ENCODE measurements around the gene TRIM14.
"Not testable (repeated sequence)": the region's sequence is repeated elsewhere in the genome, so short reads cannot be mapped to it uniquely, and the experiment has no call there.

TRIM14 gene

DNA sequence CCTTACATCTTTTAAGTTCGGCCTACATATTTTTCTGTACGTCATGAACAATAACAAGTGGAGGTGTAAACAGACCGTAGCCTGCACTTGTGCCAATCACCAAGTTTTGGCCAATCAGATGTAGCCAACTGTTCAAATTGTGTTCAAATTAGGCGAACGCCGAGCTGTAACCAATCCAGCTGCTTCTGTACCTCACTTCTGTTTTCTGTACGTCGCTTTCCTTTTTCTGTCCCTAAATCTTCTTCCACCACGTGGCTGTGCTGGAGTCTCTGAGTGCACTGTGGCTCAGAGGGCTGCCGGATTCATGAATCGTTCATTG lies 26.4 kb downstream of the TRIM14 start:
- no peak overlapping the region for H3K4me3 ChIP-seq (replicated peaks; ENCODE audit: low read depth, low read length)
- DNase-seq (ENCODE audit: low read depth) = no peak
- TF ChIP-seq, protein P1, sequence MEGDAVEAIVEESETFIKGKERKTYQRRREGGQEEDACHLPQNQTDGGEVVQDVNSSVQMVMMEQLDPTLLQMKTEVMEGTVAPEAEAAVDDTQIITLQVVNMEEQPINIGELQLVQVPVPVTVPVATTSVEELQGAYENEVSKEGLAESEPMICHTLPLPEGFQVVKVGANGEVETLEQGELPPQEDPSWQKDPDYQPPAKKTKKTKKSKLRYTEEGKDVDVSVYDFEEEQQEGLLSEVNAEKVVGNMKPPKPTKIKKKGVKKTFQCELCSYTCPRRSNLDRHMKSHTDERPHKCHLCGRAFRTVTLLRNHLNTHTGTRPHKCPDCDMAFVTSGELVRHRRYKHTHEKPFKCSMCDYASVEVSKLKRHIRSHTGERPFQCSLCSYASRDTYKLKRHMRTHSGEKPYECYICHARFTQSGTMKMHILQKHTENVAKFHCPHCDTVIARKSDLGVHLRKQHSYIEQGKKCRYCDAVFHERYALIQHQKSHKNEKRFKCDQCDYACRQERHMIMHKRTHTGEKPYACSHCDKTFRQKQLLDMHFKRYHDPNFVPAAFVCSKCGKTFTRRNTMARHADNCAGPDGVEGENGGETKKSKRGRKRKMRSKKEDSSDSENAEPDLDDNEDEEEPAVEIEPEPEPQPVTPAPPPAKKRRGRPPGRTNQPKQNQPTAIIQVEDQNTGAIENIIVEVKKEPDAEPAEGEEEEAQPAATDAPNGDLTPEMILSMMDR (IDR thresholded peaks at IDR 0.05; ENCODE audit: low read length, missing control alignments) = no peak

DNA sequence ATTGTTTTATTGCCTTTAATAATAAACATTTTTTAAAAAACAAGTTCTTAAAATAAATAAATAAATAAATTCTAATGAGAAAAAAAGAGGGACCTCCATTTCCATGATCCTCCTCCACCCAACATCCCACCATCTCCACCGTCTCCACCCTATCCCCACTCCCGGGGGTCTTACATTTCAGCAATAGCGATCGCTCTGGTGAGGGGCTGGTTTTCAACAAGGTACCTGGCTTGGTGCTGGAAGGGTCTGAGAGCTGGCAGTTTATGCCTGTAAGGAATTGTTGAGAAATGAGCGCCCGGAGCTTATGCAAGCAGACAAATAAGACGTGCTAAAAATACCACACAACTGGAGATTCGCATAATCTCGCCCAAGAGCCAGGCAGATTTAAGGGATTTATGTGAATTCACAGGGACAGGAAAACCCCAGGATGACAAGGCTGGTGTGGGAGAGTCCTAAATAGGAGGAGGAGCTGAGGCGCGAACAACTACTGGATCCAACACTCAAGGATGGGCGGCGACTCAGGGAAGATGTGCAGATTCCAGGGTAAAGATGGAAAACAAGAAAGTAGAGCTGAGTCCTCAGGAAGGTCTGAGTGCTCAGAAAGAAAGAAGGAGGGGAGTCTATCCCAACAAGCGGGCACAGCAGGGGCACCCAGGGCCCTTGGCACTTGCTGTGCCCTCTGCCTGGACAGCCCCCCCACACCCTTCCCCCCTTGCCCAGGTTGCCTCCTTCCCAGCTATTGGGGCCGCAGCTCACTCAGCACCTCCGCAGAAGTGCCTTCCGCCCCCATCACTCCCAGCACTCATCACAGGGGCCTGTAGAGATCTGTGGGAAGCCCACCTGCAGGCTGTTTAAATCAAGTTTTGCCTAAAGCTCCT lies 27.0 kb downstream of the TRIM14 start:
- H3K4me3 ChIP-seq (replicated peaks; ENCODE audit: low read depth, low read length) = no peak overlapping the region
- DNase-seq (ENCODE audit: low read depth) = peak; percentile 64
- TF ChIP-seq, protein P1 (IDR thresholded peaks at IDR 0.05; ENCODE audit: low read length, missing control alignments) = no peak

- TF ChIP-seq, protein P1 (IDR thresholded peaks at IDR 0.05; ENCODE audit: low read length, missing control alignments) = peak; percentile 8
- H3K4me3 ChIP-seq (replicated peaks; ENCODE audit: low read depth, low read length); DNase-seq (ENCODE audit: low read depth): not testable (repeated sequence)
These were observed 28.3 kb downstream of the TRIM14 start for GRCh38 chr9:98090674-98091073.

DNA sequence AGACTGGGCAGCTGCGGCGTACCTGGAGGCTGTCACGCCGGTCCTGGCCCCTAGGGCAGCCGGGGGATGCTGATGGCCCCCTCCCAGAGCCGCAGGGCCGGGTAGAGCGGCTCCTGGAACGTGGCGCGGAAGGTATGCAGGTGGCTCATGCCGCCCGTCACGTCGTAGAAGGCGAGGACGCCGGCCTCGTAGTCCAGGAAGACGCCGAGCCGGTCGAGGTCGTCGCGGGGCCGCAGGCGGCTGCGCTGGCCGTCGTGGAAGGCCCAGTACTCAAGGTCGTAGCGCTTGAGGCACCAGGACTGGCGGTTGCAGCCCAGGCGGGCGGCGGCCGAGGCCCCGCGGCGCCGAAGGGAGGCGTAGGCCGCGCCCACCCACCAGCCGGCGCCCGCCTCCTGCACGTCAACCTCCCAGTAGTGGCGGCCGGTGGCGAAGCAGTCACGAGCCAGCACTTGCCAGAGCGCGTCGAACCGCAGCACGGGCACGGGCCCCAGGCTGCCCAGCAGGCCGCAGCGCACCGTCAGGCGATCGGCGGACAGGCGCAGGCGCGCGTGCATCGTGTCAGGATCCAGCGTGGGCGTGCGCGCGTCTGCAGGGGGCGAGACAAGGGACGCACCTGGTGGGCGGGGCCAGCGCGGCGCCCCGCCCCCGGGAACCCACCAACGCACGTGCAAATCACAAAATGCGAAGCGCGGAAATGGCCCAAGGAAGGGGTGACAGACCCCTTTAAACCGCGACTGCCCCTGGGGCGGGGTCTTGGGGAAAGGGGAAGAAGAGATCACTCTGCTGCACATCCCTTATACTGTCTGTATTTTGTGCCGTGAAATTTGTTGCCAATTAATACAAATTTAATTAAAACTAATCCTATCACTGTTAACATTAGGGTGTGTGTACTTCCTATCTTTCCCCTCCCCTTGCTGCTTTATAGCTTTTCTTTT lies 31.3 kb downstream of the TRIM14 start:
- DNase-seq (ENCODE audit: low read depth) = peak; percentile 59
- TF ChIP-seq, protein P1 (IDR thresholded peaks at IDR 0.05; ENCODE audit: low read length, missing control alignments) = no peak
- peak overlapping the region; percentile 17 for H3K4me3 ChIP-seq (replicated peaks; ENCODE audit: low read depth, low read length)

DNA sequence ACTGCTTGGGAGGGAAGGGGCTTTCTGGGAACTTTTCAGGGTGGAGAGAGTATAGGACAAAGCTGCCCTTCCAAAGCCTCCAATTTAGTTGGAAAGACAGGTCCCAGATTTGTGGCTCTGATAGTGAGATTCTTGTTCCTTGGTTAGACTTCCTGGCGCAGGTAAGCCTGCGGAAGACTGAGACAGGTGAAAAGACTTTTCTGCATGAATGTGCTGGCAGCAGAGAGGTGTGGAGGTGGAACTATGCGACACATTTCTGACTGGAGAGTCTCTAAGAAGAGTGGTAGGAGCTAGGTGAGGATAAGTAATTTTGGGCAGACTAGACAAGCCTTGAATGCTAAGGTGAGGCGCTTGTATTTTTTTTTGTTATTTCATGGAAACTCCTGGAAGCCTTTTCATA lies 32.6 kb downstream of the TRIM14 start:
- no peak overlapping the region for H3K4me3 ChIP-seq (replicated peaks; ENCODE audit: low read depth, low read length)
- no peak for DNase-seq (ENCODE audit: low read depth)
- TF ChIP-seq, protein P1 (IDR thresholded peaks at IDR 0.05; ENCODE audit: low read length, missing control alignments) = no peak

- TF ChIP-seq, protein P1 (IDR thresholded peaks at IDR 0.05; ENCODE audit: low read length, missing control alignments) = no peak
- H3K4me3 ChIP-seq (replicated peaks; ENCODE audit: low read depth, low read length) = no peak overlapping the region
- no peak for DNase-seq (ENCODE audit: low read depth)
These were observed 33.1 kb downstream of the TRIM14 start for GRCh38 chr9:98085944-98086343.

Measured in fibroblast of pulmonary artery (primary cell).